Diencephalon (tissue), 1 donor: ENCODE results near the gene COMMD4. TPM values are rescaled to one million over a fixed set of nuclear protein-coding genes. Genes with fewer than 3 reads are reported as not detected.

Experiments
- small RNA-seq: library from RNA; depleted of rRNA; stranded (forward); fragments of <200 nt; gene quantifications from one replicate; pipeline ENCODE3, GENCODE V24; 2014
- total RNA-seq: library from RNA; depleted of rRNA; stranded (reverse); fragments of >200 nt; gene quantifications from one replicate; pipeline ENCODE4 v1.2.3, GENCODE V29; 2014

Gene COMMD4
- total RNA-seq = 11.8 TPM

DNA sequence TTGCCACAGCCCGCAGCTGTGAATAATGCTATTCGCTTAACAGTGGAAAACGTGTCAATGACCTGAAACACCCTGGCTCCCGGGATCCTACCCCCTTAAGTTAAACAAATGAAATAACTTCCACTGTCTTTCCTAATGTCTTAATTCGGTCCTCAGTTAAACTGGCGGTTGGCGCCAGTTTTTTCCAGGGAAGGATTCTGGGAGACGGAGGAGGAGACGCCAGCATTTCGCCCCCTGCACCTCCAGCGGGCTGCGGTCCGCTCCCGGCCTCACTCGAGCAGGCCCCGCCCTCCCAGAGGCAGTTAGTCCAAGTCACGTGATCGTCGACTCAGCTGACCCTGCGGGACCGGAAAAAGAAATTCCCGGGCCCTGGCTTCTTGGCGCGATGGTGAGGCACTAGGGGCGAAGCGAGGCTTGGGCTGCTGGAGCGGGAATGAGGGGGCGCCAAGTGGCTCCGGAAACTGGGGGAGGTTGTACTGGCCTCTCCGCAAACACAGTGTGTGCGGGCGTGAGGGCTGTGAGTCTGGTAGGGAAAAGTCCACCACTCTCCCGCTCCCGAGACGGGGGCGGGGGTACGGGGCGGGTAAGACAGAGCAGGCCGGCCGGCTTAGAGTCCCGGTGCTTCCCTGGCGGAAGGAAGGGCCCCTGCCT, at the start of gene COMMD4:
COMMD4 (plus strand) TSS at position 359 of the 651 bp plus-strand sequence; CDS start at position 386, 27 bp downstream.

DNA sequence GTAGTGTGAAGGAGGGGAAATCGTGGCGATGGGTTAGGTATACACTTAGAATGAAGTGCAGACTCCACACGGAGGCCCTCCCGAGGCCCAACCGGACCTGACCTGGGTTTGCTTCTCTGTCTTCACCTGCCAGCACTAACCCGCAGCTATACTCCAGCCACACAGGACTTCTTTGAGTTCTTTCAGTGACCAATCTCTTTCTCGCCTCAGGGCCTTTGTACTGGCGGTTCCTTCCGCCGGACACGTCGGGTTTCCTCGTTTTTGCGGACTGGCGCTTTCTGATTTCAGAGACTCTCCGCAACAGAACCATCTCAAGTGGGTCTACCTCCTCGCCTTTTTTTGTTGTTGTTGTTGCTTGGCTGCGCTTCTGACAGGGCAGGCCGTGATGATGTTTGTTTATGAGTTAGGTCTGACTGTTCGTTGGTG, 10.9 kb downstream of the COMMD4 start, which contains the start of gene NEIL1:
NEIL1 (plus strand) TSS at position 244 of the 426 bp plus-strand sequence. CDS start 1,867 bp downstream, outside the sequence.

DNA sequence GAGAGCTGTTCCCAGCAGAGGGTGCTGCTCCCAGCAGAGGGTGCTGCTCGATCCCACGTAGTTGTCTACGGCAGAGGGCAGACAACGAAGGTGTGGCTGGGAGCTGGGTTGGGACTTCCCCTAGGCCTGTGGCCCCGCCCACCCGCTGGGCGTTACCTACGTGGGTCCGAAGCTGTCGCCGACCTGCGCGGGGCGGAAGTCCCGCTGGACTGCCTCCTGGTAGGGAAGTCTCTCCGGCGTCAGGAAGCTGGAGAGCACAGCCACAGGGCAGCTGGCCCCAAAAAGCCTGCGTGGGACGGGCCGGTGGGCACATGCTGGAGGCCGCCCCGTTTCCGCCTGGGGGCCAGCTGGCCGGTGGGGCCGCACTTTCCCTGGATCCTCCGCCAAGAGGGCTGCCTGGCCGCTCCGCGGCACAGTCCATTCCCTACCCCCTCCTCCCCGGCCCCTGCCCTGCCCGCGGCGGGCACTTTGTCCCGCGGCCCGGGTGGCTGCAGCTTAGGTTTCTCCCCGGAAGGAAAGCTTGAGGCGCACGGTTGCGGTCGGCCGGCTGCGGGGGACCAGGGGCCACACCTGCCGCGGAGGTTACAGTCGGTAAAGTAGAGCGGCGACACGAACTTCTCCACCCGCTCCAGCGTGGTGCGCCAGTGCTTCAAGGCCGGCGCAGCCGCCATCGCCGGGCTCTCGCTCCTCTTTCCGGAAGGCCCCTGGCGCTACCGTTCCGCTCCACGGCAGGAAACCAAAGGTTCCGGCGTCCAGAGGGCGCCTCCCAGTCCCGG, 32.2 kb downstream of the COMMD4 start, which contains the start of gene MAN2C1:
MAN2C1 (minus strand) TSS at position 695 of the 776 bp plus-strand sequence; CDS start at position 671, 24 bp downstream.

Small RNA genes lying within 50 kb of the gene (small RNA-seq; reads per million reads assigned to genes)
- gene RN7SL327P = not detected

Other genes with a start within 250 kb of the COMMD4 start
- gene C15orf39, start 134.2 kb upstream of the COMMD4 start, total RNA-seq = 1.8 TPM
- not detected for gene GOLGA6C, start 77.7 kb upstream of the COMMD4 start, total RNA-seq
- gene GOLGA6D, start 53.2 kb upstream of the COMMD4 start, total RNA-seq = not detected
- 17.1 TPM for gene NEIL1, start 11.0 kb downstream of the COMMD4 start, total RNA-seq
- 58.6 TPM for gene MAN2C1, start 32.5 kb downstream of the COMMD4 start, total RNA-seq
- 32.1 TPM for gene SIN3A, start 115.6 kb downstream of the COMMD4 start, total RNA-seq
- gene PTPN9, start 243.3 kb downstream of the COMMD4 start, total RNA-seq = 30.0 TPM